ENCODE results near the gene LRRC27.
A peak's percentile ranks its signal among the peaks of the same experiment; 100 is the strongest.

Gene LRRC27

GRCh38 chr10:132417957-132418441 is 86.0 kb downstream of the LRRC27 start:
- no peak for DNase-seq

DNA sequence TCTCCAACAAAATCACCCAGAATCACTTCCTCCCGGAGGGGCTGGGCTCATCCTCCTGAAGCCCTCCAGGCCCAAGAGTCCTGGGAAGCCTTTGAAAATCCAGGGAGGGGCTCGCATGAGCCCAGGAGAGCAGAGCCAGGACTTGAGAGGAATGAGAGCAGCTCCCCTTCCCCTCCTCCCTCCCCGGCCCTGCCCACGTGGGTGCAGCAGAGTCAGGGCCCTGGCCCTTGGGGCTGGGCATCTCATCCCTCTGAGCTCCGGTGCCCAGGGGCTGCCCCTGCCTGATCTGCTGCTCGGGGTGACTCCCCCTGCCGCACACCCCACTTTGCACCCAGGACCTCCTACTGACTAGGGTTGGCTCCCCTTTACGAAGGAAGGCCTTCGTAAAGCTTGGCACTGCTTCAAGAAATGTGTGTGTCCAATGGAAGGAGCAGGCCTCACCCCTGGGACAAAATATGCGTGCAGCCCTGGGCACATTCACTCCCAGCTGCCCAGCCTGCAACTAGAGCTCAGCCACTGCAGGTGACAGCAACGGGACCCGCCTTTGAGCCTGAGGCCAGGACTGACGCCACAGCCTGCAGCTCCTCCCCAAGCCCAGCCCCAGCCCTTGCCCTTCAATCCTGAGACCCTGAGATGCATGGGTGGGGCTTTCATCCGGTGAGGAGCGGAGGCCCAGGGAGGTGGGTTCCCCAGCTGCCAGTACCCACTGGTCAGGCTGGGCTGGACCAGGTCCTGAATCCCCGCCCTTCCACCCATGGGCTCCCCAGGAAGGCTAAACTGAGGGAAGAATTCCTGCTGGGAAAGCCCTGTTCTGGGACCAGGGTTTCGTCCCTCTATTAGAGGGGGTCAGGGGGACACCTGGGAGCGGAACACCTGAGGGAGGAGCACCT is 86.8 kb downstream of the LRRC27 start:
- DNase-seq, result peak in 1 of 2 experiments; percentile 25

DNA sequence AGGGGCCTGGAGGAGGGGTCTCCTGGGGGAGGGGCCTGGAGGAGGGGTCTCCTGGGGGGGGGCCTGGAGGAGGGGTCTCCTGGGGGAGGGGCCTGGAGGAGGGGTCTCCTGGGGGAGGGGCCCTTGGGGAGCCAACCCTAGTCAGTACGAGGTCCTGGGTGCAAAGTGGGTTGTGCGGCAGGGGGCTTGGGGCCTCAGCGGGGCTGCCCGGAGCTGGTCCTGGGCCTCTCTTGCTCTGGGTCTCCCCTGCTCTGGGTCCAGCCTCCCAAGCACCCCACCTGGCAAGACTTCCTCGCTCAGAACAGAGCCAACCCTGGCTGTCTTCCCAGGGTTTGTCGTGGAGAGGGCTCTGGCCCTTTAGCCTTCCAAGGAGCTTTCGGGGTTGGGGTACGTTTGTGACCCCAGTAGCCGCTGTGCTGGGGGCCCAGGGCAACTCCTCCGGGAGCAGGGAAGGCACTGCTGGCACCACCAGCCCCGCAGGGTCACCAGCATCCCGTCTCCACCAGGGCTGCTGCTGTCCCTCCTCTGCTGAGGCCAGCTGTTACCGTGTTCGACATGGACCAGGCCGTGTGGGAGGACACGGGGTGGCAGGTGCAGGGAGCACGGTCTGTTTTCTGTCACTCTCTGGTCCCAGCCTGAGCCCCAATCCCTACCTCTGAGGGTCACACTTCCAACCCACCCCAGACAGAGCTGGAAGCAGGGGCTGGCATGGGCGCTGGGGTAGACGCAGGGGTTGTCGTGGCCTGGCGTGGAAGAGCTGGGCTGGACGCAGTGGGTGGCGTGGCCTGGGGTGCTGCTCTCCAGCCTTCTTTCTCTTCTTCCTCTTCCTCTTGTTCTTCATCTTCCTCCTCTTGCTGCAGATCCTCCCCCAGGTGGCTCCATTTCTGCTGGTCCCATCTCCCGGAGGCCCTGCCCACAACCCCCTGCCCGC is 87.8 kb downstream of the LRRC27 start:
- DNase-seq, result no peak

DNA sequence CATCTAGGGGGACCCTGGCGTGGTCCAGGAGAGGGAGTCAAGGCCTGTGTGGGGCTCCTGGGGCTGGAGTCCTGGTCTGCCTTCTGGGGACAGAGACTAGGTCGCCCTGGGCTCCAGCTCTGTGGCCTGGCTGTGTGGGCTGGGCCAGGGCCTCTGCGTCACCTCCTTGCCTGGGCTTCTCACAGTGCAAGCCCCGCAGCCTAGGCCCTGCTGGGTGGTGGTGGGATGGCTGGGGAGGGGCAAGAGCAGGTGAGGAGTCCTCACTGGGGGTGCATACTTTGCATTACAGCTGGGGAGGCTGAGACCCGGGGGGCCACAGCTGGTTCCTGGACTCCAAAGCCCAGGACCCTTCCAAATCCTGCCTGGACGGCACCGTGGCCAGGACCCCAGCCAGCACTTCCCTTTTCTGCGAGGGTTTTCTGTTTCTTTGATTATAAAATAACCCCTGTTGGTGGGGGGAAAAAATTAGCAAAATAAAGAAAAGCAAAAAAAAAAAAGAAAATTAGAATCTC is 88.5 kb downstream of the LRRC27 start:
- DNase-seq, result no peak

- DNase-seq, result no peak
Observed at GRCh38 chr10:132420981-132421846, 89.2 kb downstream of the LRRC27 start.

DNA sequence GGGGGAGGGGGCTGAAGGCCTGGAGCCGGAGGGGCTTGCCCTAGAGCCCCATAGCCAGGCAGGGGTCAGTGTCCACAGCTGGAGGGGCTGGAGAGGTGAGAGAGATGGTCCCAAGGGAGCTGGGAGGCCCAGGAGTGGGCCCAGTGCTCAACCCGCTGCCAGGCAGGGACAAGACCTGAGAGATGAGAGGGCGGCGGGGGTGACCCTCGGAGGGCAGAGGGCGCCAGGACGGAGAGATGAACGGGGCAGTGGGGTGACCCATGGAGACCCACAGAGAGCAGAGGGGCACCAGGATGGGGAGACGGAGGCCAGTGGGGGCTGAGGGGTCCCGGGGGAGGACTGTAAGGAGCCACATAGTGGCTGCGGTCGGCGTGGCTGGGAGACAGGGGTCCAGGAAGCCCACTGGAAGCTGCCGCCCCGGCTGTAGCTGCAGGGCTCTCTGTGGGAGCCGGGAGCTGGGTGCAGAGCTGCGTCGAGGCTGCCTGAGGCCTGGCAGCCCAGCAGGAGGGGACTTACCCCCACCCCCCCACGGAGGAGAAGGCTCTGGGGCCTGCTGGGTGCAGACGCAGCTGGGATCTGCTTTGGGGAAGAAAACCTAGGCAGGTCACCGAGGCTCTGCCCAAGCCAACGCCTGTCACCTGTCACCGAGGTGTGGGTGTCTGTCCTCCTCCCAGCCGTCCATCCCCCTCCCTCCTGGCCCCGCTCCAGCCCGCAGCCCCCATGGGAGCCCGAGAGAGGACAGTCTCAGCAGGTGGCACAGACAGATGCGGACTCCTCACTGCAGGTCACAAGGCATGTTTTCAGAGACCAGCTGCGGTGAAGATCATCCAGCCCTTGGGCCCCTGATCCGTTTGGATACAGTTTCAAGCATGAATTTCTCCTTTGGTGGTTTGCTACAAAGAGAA is 90.1 kb downstream of the LRRC27 start:
- peak in 1 of 2 experiments; percentile 18 for DNase-seq

- DNase-seq, result no peak
Observed at GRCh38 chr10:132422903-132423825, 91.2 kb downstream of the LRRC27 start.

DNA sequence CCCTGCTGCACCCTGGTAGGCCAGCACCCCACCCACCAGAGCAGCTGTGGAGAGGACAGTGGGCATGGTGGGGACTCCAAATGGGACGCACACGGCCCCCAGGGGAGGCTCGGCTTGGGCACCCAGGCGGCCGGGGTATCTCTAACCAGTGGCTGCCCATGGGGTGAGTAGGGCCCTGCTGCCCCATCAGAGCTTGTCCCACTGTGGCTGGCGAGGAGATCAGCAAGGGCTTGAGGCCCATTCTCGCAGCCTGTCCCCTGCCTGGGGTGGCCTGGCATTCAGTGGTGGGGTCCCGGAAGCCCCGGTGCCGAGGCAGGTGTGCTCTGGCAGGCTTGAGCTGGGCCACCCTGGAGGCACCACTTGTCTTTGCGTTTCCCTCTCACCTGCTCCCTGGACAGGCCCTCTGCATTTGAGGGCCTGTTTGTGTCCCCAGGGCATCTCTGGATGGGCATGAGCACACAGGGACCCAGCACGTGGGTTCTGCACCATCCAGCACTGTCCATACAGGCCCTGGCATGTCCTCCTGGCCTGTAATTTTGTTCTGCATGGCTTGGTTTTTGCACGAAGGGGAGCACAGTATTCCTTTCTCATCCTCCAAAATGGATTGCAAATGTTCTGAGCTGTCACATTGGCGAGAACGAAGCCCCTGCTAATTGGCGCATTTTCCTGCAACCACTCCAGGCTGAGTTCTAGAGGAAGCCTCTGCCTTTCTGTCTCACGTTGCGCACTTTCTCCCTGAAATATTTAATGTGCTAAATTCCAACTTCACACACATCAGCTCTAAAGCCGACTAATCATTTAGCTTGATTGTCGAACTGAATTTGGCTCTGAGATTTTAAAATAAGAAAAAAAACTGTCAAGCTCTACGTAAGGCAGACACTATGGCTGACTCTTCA is 92.2 kb downstream of the LRRC27 start:
- no peak for DNase-seq

- DNase-seq, result no peak
Observed at GRCh38 chr10:132425029-132425756, 93.2 kb downstream of the LRRC27 start.

GRCh38 chr10:132425757-132426155 is 93.8 kb downstream of the LRRC27 start:
- no peak for DNase-seq

GRCh38 chr10:132427006-132427771 is 95.2 kb downstream of the LRRC27 start:
- no peak for DNase-seq

DNA sequence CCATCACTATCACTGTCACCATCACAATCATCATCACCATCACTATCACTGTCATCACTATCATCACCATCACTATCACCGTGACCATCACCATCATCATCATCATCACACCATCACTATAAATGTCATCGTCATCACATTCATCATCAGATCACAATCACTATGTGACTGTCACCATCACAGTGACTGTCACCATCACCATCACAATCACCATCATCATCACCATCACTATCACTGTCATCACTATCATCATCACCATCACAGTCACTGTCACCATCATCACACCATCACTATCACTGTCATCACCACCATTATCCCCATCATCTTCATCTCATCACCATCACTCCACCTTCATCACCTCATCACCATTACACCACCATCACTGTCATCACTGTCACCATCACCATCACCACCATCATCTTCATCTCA is 96.0 kb downstream of the LRRC27 start:
- no peak for DNase-seq

DNA sequence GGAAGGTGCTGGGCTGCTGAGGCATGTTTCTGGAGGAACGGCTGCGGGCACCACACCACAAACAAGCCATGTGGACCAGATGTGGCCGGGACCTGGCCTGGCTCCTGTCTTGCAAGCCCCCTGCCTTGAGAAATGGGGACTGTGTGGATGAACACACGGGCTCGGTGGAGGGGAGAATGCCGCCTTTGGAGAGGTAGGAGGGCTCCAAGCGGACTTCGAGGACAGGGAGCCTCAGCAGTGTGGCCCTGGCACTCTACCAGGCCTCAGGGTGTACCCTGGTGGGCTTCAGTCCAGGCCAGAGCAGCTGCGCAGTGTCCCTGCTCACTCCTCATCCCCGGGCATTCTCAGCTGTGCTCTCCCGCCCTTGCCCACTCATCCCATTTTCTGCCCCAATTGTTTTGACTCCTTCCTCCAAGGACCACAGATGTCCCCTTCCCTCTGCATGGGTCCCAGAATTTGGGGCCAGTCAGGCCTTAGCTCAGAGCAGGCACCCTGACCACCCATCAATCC is 96.5 kb downstream of the LRRC27 start:
- DNase-seq, result no peak
